GM18861 (cell line): ENCODE results near the gene OTOF.

Source experiments
- ATAC-seq: cut with Tn5 transposase; IDR thresholded peaks from one replicate; pipeline ENCODE4 v1.9.1; 2021; ENCODE audit not compliant: unreplicated experiment

The OTOF gene

DNA sequence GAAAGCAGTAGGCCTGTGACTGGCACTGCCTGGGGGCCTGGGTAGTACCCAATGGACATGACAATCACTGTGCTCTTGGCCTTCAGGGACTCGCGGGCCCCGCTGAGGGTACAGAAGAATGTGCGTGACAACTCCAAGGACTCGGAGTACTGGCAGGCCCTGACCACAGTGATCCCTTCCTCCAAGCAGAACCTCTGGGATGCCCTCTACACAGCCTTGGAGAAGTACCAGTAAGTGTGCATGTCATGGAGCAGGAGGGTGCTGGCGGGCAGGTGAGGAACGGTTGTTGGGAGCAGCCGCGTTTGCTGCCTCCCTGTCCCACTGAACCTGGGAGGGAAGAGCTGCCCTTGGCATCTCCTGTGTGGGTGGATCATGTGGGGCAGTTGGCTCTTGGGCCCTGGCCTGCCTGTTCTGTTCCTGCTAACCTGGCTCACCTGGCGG is 23.3 kb downstream of the OTOF start:
- ATAC-seq, result no peak

DNA sequence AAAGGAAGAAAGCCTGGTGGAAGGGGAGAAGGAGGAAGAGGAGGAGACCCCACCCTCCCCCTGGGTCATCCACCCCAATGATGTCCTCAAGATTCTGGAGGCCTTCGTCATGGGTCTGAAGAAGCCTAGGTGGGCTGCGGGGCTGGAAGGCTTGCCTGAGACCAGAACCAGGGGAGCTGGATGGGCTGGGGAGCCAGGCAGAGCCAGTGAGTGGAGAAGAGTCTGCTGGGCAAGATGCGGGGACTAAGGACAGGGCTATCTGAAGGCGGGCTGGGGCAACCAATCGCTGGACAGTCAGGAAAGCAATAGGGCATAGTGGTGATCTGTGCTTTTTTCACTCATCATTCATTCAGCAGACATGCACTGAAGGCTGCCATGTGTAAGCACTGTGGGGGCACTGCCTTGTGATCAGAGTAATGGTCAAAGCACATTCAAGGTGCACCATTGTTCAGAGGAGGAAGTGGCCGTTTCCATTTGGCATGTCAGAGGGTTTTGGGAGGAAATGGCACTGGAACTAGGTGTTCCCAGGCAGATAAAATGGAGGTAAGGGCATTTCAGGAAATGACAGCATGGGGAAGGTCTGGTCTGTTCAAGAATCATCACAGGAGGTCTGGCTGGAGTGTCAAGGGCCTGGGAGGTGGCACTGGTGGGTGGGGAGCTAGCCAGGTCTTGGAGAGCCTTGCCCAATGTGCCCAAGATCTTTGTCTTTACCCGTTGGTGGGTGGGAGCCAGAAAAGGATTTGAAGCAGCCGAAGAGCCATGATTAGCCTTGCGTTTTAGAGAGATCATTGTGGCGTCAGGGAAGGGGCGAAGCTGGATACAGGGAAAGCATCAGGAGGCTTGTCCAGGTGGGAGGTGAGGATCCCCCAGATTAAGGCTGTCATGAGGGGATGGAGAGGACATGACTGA is 24.2 kb downstream of the OTOF start:
- ATAC-seq, result no peak

DNA sequence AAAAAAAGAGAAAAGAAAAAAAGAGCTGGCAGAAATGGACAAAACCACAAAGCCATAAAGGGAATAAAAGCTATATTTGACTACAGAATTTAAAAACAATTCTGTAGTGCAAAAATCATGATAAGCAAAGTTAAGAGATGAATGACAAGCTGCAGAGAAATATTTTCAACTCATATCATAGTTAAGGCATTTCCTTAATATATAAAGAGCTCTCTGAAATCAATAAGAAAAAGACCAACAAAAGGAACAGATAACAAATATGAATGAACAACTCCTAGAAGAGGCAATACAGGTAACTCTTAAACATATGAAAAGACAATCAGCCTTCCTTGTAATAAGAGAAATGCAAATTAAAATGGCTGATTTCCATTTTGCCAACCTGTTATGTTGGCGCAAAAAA is 26.2 kb downstream of the OTOF start:
- no peak for ATAC-seq

DNA sequence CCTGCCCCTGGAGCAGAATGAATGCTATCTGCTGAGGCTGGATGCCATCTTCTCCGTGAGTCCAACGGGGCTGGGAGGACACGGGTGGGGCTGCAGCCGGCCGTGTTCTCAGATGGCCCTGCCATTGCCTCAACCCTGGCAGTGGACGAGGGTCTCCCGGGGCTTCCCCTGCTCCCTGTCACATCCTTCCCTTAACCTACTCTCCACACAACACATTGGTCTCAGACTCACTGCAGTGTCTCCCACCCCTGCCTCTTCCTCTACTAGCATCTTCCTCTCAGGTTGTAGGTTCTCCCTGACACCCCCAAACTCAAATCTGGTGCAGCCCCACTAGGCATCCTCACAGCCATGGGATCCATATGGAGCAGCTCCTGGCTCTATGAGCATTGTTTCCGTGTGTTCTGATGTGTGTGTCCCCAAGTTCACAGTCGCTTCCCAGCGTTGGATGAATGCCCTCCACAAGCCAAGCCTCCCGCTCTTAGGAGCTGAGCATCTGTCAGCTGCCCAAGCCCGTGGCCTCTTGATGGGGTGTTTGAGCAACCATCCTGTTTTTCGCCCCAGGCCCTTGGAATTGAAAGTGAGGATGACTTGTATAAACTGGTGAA is 27.8 kb downstream of the OTOF start:
- ATAC-seq, result no peak

DNA sequence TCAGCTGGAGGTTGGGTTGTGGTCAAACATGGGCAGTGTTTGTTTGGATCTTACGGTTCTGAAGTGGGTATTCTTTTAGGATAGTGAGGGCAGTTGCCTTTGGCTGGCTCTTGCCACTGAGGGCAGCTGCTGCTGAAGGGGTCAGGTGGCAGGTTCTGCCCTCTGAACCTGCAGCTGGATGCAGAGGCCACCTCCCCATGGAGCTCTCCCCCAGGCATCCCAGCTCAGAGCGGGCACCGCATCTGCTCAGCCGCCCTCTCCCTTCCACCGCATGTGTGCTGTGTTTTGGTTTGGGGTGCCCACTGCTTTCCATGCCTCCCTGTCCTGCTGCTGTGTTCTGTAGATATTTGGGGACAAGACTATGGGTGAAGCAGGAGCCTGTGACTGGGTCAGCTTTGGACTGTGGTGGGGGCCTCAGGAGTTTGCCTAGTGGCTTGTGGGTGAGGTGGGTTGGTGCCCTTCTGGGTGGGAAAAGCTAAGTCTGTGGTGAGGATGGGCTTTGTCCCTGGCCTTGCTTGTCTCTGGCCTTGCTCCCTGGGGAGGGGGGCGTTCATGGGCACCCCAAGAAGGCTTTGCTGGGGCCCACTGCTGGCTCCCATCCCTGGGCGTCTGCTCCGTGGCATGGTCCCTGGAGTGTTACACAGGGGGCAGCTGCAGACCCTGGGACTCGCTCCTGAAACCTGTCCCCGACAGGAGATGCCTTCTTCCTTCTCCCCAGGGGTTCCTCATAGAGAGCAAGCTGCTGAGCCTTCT is 28.5 kb downstream of the OTOF start:
- ATAC-seq, result no peak

DNA sequence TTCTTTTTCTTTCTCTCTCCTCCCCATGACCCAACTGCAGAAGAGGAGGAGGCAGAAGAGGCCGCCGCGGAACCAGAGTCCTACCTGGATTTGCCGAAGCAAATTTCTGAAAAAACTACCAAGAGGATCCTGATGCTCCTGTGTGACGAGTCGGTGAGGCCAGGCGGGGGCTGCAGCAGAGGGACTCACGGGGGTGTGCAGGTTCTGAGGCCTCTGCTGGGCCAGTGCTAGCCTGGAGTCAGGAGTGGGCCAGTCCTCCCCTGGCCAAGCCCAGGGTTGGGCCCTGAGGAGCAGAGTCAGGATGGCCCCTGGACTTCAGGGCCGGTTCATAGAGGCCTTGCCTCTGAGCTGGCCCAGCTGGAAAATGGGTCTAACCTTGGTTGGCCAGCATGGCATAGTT is 29.3 kb downstream of the OTOF start:
- no peak for ATAC-seq

DNA sequence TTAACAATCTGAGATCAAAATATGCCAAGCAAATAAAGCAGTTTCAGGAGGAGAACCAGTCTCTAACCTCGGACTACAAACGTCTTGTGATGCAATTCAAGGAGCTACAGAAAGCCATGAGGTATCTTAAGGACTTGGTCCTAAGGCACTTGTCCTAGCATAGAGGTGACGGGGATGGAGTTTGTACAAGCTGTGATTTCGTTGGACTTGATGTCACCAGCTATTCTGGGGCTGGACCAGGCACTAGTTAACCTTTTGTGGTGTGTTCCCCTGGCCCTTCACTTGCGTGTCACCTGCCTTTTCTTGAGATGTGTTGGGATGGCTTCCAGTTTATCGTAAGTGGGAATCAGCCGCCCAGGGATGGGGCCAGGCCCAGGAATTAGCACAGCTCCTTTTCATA is 33.7 kb downstream of the OTOF start:
- ATAC-seq, result no peak

DNA sequence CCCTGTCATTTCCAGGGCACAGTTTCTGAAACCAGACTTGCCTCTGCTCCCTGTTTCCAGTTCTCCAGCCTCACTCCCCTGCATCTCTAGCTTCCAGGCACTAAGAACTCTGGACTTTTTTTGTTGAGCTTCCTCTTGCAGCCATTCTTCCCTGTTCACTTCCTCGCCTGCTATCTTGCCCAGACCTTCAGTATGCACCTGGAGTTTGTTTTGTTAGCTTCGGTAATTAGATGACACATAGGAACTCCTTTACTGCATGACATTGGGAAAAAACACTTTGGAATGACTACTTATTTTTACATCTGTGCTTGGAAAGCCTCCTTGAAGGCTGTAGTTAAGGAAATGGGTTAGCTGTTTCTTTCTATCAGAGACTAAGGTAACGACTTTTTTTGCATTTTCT is 35.2 kb downstream of the OTOF start:
- no peak for ATAC-seq

DNA sequence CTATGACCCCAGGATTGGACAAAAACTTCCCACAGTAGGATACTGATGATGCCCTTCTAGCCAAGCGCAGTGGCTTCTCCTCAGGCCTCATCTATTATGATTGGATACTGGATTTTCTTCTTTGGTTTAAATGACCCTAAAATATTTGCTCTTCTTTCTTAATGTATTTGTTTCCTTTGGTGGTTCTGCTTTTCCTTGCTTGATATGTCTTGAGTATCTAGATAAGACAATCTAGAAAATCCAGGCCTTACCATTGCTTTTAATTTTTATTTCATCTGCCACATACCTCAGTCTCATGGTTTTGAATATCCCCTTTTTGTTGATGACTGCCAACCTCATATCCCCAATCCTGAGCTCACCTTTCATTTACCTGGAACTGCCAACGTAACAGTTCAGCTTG is 35.6 kb downstream of the OTOF start:
- no peak for ATAC-seq

DNA sequence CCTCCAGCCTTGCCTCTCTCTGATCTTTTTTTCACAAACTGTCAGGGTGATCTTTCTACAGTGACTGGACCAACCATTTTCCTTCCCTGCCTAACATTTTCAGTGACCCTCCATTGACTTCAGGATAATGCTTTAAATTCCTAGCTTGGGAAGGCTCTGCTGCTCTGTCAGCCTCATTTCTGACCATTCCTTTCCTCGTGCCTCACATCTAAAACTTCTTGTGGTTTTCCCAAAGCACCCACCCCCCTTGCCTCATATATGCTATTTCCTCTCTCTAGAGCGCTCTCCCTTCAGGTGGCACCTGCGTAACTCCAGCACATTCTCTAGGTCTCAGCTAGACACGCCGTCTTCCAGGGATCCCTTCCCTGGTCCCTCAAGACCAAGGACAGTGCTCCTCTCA is 39.0 kb downstream of the OTOF start:
- no peak for ATAC-seq

DNA sequence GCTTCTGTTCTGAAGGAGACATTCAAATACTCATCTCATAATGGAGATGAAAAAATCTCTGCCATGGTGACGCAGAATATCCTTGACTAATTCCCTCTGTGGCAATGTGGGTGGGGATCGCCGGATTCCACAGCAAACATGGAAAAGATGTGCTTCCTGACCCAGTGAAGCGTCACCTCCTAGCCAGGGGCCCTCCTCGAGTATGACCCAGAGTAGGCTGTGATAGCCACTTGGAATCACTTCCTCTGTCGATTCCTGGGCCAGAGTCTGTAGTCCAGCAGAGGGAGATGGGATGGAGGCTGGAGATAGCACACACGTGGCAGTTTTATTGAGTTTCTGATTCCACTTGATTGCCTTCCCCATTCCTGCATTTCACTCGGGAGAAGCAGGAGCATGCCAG is 39.4 kb downstream of the OTOF start:
- no peak for ATAC-seq

DNA sequence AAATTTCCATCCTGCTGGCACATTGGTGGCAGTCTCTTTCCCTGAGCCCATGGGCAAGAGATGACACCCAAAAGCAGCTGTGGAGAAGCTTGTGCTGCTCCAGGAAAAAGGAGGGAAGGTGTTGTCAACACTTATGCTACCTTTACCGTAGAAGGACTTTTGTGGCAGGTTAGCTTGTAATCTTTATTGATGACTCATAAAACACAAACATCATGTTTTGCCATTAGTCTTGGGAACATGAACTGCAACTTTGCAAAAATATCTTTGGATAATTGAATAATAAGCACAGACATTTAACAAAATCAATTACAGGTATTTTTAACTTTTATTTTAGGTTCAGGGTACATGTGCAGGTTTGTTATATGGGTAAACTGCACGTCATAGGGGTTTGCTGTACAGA is 42.8 kb downstream of the OTOF start:
- no peak for ATAC-seq

DNA sequence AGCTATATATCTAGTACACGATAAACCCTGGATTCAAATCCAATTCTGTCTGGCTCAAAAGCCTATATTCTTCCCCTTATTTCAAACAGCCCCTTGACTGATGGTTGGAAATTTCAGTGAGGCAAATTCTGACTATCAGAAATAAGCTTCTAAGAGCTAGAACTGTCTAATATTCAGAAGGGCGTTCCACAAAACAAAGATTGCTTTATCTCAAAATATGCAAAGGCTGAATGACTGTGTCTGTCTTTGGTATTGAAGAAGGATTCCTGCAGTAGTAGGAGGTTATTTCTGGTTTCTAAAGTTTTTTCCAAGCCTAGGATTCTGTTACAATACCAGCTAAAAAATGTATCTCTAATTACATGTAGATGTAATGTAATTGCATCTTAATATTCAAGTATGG is 45.1 kb downstream of the OTOF start:
- no peak for ATAC-seq

DNA sequence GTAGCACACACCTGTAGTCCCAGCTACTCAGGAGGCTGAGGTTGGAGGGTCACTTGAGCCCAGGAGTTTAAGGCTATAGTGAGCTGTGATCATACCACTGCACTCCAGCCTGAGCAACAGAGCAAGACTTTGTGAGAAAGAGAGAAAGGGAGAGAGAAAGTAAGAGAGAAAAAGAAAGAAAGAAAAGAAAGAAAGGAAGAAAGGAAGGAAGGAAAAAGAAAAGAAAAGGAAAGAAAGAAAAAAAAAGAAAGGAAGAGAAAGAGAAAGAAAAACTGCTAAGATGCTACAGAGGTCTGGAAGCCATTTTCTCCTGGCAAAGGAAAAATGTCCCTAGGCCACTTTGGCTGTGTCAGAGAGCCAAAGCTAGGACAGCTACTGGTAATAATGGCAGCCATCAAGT is 45.6 kb downstream of the OTOF start:
- ATAC-seq, result no peak

DNA sequence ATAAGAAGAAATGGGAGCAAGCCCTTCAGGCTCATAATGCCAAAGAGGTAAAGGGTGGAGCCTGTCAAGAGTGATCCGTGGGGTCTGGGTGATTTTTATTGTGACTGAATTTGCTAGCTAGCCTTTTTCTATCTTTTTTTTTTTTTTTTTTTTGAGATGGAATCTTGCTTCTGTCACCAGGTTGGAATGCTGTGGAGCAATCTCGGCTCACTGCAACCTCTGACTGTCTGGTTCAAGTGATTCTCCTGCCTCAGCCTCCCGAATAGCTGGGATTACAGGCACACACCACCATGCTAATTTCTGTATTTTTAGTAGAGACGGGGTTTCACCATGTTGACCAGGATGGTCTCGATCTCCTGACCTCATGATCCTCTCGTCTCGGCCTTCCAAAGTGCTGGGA is 47.1 kb downstream of the OTOF start:
- ATAC-seq, result no peak

DNA sequence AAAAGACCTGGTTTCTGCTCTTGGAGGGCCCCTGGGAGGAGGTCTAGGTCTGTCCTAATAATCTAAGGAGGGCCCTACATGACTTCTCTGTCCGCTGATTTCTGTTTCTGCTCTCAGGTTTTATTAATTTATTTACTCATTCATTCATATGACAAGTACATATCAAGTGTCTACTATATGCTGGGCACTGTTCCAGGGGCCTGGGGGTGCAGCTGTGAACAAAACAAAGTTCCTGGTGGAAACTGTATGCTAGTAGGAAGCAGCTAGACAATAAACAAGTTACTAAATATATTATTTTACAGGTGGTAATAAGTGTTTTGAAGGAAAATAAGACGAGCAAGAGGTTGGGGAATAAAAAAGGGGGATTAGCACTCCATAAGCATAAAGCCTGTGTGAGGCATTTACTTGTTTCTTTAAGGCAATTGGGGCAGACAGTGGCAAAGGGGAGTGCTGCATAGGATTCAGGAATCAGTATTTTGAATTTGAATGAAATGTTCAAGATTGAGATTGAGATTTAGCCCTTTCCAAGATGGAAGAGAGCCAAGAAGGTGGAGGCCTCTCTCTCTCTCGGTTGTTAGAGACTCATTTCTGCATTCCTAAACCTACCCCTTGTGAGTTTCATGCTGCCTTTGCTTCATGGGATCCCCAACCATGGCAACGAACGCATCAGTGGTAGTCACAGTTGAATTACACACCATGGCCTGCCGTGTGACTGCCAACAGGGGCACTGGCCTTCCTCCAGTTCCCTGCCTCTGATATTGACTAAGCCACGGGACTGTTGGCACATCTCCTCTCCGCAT is 47.9 kb downstream of the OTOF start:
- ATAC-seq, result no peak

DNA sequence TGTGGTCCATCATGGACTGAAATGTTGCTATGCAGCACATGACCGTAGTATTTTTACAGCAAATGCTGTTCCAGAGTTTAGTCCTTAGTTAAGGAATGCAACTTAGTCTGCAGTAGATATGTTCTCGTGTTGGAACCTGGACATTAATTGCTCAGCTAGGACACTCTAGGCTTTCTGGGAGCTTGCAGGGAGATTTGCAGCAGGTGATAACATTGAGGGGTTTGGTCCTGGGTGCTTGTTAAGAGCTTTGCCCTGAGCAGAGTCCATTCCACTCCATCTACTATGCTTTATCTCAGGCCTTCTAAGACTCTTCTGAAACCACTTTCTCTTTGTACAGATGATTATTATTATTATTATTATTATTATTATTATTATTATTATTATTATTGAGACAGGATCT is 49.1 kb downstream of the OTOF start:
- no peak for ATAC-seq

DNA sequence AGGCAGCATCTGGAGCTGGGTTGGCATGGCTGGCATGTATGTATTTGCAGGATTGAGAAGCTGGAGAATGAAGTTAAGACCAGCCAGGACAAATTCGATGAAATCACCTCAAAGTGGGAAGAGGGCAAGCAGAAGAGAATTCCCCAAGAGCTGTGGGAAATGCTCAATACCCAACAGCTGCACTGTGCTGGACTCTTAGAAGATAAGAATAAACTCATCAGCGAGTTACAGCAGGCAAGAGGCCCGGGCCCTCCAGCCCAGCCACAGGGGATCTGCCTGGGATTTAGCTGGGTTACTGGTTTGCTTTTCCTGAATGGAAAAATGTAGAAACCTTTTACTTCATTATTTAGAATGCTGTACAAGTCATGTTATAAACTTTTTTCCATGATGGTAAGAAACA is 53.7 kb downstream of the OTOF start:
- no peak for ATAC-seq

DNA sequence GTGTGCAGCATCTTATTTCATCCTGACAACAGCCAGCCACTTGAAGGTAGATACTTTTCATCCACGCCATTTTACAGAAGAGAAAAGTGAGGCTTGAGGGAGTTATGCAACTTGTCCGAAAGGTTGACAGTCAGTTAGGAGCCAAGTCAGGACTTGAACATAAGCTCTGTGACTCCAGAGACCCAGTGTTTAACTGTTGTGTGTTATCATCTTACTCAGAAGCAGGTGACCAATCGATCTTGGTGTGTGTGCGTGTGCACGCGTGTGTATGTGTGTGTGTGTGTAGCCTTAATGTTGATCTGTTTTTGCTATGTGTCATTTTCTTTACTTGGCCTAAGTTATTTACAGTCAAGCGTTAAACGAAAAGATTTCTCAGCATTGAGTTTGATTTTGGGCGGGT is 54.2 kb downstream of the OTOF start:
- ATAC-seq, result no peak

DNA sequence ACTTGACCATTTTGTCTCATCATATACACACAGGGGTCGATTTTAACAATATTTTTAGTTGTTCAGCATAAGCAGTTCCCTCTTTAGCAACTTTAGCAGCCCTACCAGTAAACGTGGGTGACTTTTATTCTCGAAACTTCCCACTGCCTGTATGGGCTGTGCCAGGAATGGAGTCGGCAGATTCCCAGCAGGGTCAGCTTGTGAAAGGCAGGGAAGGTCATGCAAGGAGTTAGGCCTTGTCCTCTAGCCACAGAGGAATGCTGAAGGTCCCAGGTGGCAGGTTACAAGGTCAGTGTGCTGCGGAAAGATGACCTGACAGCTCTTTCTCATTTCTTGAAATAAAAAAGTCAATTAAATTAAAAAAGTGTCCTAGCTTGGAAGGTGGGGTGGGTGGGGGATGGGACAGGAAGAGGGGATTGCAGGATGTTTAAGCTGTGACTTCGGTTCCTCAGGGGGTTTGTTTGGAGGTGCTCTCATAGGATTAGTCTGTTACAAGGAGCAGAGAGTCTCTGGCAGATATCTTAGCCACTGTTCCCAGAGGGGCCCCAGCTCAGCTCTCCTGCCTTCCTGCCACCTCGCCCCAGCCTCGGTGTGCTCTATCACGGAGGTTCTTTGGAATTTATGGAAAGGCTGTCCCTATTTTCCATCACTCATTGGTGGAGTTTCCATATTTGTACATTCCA is 54.8 kb downstream of the OTOF start:
- ATAC-seq, result no peak

DNA sequence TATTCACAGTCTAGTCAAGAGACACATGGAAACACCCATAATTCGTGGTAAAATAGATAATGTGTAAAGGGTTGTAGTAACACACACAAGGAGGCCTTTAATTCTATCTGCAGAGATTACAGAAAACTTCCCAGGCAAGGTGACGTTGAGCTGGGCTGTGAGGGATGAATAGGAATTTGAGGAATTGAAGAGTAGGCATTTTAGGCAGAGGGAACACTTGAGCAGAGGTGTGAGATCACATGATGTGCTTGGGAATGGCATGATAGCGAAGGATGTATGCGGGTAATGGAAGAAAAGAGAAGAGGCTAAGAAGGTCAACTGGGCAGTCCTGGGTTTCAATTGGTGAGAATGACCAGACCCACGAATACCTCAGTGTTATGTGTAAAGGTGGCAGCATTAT is 56.0 kb downstream of the OTOF start:
- ATAC-seq, result no peak
